AG20443 (cell line): ENCODE results near the gene DNPH1.

Experiments
- DNase-seq: peaks from one replicate; pipeline ENCODE4 v3.0.0; 2012; ENCODE audit warnings: low spot score, mixed read lengths

DNPH1 gene

GRCh38 chr6:43181942-43182860 lies 47.1 kb downstream of the DNPH1 start, which contains the start of gene CUL9:
CUL9 (plus strand) TSS chr6:43182196; CDS start chr6:43184311, 2,115 bp downstream.
- peak; percentile 94 for DNase-seq

DNA sequence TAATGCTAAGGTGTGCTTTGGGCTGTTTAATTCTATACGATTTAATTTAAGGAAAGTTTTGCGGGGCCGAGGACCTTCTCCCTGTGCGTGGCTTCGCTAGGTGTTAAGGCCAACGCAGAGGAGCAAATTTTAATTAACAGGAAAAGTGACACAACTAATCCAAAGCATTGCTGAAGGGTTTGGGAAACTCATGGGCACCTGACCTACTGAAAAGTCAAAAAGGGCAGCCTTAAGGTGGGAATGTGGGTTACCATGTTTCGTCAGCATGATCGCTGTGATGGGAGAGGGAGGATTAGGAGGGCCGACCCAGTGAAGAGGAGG lies 47.7 kb downstream of the DNPH1 start:
- no peak for DNase-seq

DNA sequence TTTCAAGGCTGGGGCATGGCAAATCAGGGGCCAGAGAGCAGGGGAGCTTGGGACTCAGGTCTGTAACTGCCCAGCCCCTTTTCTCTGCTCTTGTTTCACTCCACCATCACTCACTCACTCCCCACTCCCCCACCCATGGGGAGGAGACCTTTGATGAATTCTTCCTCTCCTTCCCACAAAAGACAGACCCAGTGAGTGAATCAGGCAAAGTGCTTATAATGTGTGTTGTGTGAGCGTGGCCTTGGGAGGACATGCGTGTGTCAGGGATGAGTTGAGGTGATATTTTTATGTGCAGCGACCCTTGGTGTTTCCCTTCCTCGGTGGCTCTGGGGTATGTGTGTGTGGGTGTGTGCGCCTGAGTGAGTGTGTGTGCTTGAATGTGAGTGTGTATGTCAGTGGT lies 48.3 kb downstream of the DNPH1 start:
- no peak for DNase-seq

DNA sequence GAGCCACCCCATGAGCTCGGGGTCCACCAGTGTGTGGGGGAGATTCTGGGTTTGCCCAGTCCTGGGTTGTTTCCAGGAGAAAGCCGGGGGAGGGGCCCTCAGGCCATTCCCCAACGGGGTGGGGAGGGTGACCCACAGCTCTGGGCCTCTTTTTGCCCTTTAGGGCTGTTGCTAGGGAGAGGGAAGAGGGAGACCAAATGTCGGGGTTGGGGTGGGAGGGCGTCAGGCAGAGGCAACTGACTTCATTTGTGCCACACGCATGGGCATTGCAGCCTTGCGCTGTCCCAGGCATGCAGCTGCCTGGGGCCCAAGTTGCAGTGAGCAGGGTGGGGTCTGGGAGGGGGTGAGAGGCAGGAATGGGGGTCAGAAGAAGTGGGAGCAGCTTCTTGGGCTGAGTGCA lies 49.2 kb downstream of the DNPH1 start:
- DNase-seq: no peak

DNA sequence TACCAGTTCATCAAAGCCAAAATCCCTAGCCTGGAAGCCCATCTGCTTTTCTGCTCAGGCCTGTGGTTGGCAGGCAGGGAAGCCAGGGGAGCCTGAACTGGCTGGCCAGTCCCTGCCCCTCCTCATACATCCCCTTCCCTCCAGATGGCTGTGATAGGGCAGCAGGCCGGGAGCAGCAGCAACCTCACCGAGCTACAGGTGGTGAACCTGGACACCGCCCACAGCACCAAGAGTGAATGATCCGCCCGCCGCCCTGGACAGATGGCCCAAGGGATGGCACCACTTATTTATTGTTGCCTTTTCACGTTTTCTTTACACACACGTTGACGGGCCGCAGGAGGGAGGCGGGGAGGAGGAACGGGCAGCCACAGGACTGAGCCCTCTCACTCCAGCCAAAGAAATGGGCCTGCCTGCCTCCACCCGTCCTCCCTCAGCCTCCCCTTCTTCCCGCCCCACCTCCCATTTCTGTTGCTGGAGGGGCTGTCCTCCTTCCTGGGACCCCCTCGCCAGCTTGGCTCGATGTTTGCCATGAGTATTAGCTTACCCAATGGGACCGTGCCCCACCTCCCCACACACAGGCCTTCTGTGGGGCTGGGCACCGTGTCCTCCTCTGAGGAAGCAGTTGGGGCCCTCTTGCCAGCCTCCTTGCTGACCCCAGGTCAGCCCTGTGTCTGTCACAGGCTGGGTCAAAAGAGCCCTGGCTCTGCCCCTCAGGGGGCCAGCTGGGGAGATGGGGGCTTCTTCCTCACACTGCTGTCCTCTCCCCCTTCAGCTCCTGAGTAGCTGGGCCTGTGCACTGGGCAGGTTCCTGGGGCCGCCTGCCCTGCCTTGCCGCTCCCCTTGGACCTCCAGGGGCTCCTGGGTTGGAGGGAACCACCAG lies 50.1 kb downstream of the DNPH1 start:
- DNase-seq: no peak

DNA sequence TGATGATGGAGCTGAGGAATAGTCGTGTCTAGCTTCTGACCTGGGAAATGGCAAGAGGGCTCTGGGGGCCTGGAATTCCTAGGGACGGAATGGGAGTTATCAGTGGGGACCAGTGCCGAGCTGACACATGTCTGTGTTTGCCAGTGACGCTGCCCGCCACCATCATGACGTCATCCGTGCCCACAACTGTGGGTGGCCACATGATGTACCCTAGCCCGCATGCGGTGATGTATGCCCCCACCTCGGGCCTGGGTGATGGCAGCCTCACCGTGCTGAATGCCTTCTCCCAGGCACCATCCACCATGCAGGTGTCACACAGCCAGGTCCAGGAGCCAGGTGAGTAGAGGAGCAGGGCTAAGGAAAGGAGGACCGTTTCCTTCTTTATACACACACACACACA lies 51.1 kb downstream of the DNPH1 start:
- no peak for DNase-seq

DNA sequence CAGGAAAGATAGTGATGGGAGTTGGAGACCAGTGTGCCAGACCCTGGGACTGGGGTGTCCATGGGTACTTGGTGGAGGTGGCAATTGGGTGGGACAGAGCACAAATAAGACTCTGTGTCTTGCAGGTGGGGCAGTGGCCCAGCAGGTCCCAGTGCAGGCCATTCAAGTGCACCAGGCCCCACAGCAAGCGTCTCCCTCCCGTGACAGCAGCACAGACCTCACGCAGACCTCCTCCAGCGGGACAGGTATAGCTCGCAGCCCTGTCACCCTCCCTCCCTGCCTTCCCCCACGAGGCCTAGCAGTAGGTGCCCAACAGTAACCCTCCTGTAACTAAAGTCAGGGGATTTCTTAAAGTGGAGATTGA lies 52.9 kb downstream of the DNPH1 start:
- DNase-seq: no peak

- DNase-seq: no peak
Observed at GRCh38 chr6:43175676-43176422, 53.4 kb downstream of the DNPH1 start.
